ENCODE results near the gene GLI3. TPM values are rescaled to one million over a fixed set of nuclear protein-coding genes. Genes with fewer than 3 reads are reported as not detected.

GLI3 gene
- total RNA-seq, 1 donor from 2014 or later, result 2.2 TPM

GRCh38 chr7:41973202-41973730 lies 263.7 kb downstream of the GLI3 start:
- TF ChIP-seq CTCF (IDR thresholded peaks at IDR 0.05), result no peak
- Histone ChIP-seq H3K4me1 (peaks cover 0 to 6% of the 10 kb centered on the region in 2 donors), H3K9me3 (no peaks in the 10 kb centered on the region), H3K36me3 (peaks cover 0 to 5% of the 10 kb centered on the region in 2 donors), H3K27me3 (no peaks in the 10 kb centered on the region), H3K4me3 (no peak overlapping the region), H3K27ac (no peak overlapping the region)
- intact Hi-C loops (cut with DNase I), result loop anchor here (10.0 kb wide), 1 partner anchor 722 kb away; no protein-coding TSS in a partner anchor
- no peak for DNase-seq (ENCODE audit: low spot score in 2 of 2)

- no peak overlapping the region for H3K4me3 ChIP-seq
- H3K27ac ChIP-seq, result no peak overlapping the region
- H3K36me3 ChIP-seq, result peaks cover 0 to 5% of the 10 kb centered on the region in 2 donors
- DNase-seq (ENCODE audit: low spot score in 2 of 2), result no peak
- TF ChIP-seq CTCF (IDR thresholded peaks at IDR 0.05), result no peak
- intact Hi-C loops (cut with DNase I), result loop anchor here (10.0 kb wide), 1 partner anchor 722 kb away; no protein-coding TSS in a partner anchor
- no peaks in the 10 kb centered on the region for H3K9me3 ChIP-seq
- no peaks in the 10 kb centered on the region for H3K27me3 ChIP-seq
- peaks cover 0 to 6% of the 10 kb centered on the region in 2 donors for H3K4me1 ChIP-seq
Measured at GRCh38 chr7:41972776-41973175, 264.2 kb downstream of the GLI3 start.

- no peak for TF ChIP-seq CTCF (IDR thresholded peaks at IDR 0.05)
- H3K9me3 ChIP-seq, result no peaks in the 10 kb centered on the region
- peaks cover 0 to 4% of the 10 kb centered on the region in 2 donors for H3K4me1 ChIP-seq
- no peak for DNase-seq (ENCODE audit: low spot score in 2 of 2)
- H3K4me3 ChIP-seq, result no peak overlapping the region
- H3K27ac ChIP-seq, result no peak overlapping the region
- no peaks in the 10 kb centered on the region for H3K27me3 ChIP-seq
- intact Hi-C loops (cut with DNase I), result loop anchor here (10.0 kb wide), 1 partner anchor 723 kb away; no protein-coding TSS in a partner anchor
- peaks cover 0 to 5% of the 10 kb centered on the region in 2 donors for H3K36me3 ChIP-seq
Measured at GRCh38 chr7:41972270-41972669, 264.7 kb downstream of the GLI3 start.

- Histone ChIP-seq H3K4me1 (no peaks in the 10 kb centered on the region), H3K27ac (no peak overlapping the region), H3K9me3 (no peaks in the 10 kb centered on the region), H3K27me3 (no peaks in the 10 kb centered on the region), H3K36me3 (peaks cover under 1 to 5% of the 10 kb centered on the region in 2 donors), H3K4me3 (no peak overlapping the region)
- no peak for TF ChIP-seq CTCF (IDR thresholded peaks at IDR 0.05)
- no peak for DNase-seq (ENCODE audit: low spot score in 2 of 2)
- intact Hi-C loops (cut with DNase I), result loop anchor here (10.0 kb wide), 1 partner anchor 723 kb away; no protein-coding TSS in a partner anchor
Measured at GRCh38 chr7:41971640-41972187, 265.3 kb downstream of the GLI3 start.

- H3K27me3 ChIP-seq, result no peaks in the 10 kb centered on the region
- intact Hi-C loops (cut with DNase I), result loop anchor here (10.0 kb wide), 1 partner anchor 724 kb away; no protein-coding TSS in a partner anchor
- H3K4me1 ChIP-seq, result no peaks in the 10 kb centered on the region
- no peak for TF ChIP-seq CTCF (IDR thresholded peaks at IDR 0.05)
- H3K36me3 ChIP-seq, result peaks cover 8 to 10% of the 10 kb centered on the region in 2 donors
- no peak overlapping the region for H3K4me3 ChIP-seq
- H3K27ac ChIP-seq, result no peak overlapping the region
- H3K9me3 ChIP-seq, result no peaks in the 10 kb centered on the region
- no peak for DNase-seq (ENCODE audit: low spot score in 2 of 2)
Measured at GRCh38 chr7:41970941-41971340, 266.1 kb downstream of the GLI3 start.
